T-helper 1 cell treated with Interleukin-12 subunit alpha and Interleukin-12 subunit beta and Interleukin-4 antibody, amounts not matched to agents 30 μg/mL and 1 μg/mL, for 36 hours (primary cell): Measurements from ENCODE around the gene SOX3.

Experiments
- H3K27ac Mint-ChIP-seq: one replicate; pipeline ENCODE4 v1.8.0; 2021; ENCODE audit warnings: mild to moderate bottlenecking, mixed read lengths
- H3K27me3 Mint-ChIP-seq: one replicate; pipeline ENCODE4 v1.8.0; 2021; ENCODE audit warnings: low read depth, mixed read lengths
- H3K36me3 Mint-ChIP-seq: one replicate; pipeline ENCODE4 v1.8.0; 2021; ENCODE audit warnings: low read depth, mixed read lengths
- H3K4me1 Mint-ChIP-seq: one replicate; pipeline ENCODE4 v1.8.0; 2021; ENCODE audit warnings: low read depth, mixed read lengths
- H3K4me3 Mint-ChIP-seq: one replicate; pipeline ENCODE4 v1.8.0; 2021; ENCODE audit warnings: mild to moderate bottlenecking, moderate library complexity, mixed read lengths
- H3K9me3 Mint-ChIP-seq: one replicate; pipeline ENCODE4 v1.8.0; 2021; ENCODE audit warnings: mixed read lengths

SOX3 gene

DNA sequence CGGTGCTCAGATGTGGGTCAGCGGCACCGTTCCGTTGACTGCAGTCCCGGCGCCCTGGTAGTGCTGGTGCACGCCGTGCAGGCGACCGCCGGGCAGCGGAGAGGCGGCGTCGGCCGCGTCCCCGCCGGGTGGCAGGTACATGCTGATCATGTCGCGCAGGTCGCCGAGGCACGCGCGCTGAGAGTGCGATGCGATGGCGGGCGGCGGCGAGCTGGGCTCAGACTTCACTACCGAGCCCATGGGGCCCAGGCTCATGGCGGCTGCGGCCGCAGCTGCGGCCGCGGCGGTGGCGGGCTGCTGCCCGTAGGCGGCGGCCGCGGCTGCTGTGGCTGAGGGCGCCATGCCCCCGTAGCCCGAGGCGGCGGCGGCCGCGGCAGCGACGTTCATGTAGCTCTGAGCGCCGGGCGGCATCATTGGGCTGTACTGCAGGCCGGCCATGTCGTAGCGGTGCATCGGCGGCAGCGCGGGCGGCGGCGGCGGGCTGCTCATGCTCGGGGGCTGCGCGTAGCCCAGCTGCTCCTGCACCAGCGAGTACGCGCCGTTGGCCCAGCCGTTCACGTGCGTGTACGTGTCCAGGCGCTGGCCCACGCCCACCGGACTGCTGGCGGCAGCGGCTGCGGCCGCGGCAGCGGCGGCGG is 1.0 kb downstream of the SOX3 start:
- peaks cover 69% of the 10 kb centered on the region for H3K27me3 Mint-ChIP-seq
- no peak overlapping the region for H3K4me3 Mint-ChIP-seq
- H3K4me1 Mint-ChIP-seq = no peaks in the 10 kb centered on the region
- H3K9me3 Mint-ChIP-seq = no peaks in the 10 kb centered on the region
- no peaks in the 10 kb centered on the region for H3K36me3 Mint-ChIP-seq
- no peak overlapping the region for H3K27ac Mint-ChIP-seq

DNA sequence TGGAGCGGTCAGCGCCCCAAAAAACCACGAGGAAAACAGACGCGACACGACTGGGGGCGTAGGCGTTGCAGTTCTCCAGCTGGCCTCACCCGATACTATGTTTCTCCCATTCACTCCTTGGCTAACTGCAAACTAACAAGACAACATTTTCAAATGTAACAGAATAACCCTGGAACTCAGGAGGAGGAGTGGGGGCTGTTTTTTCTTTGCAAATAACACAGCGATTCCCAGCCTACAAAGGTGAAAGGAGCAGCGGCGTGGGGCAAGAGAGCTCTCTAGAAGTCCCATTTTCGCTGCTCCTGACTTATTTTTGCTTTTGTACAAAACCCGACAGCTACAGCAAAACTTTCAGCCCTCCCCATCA is 1.6 kb downstream of the SOX3 start:
- H3K27ac Mint-ChIP-seq = peak overlapping the region; percentile 31
- H3K9me3 Mint-ChIP-seq = no peaks in the 10 kb centered on the region
- H3K27me3 Mint-ChIP-seq = peaks cover 66% of the 10 kb centered on the region
- H3K4me1 Mint-ChIP-seq = no peaks in the 10 kb centered on the region
- H3K4me3 Mint-ChIP-seq = no peak overlapping the region
- no peaks in the 10 kb centered on the region for H3K36me3 Mint-ChIP-seq

DNA sequence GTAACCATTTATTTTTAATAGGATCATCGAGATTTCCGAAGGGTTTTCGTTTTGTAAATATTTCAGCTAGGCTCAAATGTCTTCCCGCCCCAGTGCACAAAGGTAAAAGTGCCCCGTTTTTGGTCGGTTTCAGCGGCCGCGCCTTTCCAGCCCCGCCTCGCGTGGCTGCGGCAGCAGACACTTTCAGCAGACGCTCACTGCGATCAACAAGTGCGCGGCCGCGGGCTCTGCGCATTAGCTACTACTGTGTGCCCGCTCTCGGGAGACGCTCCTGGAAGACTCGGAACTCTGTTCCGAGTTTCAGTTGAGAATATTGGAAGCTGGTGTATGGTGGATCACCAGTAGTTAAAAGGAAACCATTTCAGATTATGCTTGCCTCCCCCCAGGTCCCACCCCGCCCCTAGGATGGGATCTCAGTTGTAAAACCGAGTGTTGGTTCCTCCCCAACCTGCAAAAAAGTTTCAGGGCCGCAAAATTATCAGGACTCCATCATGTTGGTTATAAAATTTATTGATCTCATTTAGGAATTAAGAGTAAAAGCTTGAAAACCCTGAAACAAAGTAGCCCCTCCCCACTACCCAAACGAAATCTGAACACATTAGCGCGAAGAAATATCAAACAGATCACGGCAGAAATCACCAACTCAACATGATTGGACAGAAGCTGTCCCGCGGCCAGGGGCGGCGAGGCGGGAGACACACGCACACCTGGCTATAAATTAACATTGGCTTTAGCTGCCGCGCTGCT is 2.2 kb downstream of the SOX3 start:
- H3K36me3 Mint-ChIP-seq = no peaks in the 10 kb centered on the region
- H3K4me1 Mint-ChIP-seq = no peaks in the 10 kb centered on the region
- H3K27ac Mint-ChIP-seq = no peak overlapping the region
- H3K27me3 Mint-ChIP-seq = peaks cover 63% of the 10 kb centered on the region
- no peak overlapping the region for H3K4me3 Mint-ChIP-seq
- H3K9me3 Mint-ChIP-seq = no peaks in the 10 kb centered on the region

DNA sequence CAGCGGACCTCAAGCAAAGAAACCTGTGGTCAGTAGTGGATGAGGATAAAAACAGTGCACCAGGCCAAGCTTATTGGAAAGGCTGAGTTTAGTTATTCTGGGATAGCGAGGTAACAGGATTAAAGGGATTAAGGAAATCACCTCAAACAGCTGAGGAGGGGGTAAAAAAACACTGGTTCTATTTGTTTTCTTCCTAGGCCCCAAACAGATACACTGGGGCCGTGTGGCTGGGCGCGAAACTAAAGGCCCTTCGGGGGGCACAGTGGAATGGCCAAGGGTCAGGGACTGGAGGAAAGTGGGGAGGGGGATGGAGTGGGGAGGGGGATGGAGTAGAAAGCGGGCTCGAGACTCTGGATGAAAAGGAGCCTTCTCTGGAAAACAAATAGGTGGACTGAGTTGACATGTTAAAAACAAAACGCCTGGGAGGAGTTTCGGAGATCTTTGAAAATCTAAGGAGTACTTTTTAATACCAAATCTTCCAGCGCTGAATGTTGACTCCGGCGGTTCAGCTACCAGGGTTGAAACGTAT is 2.9 kb downstream of the SOX3 start:
- Mint-ChIP-seq H3K27ac (no peak overlapping the region), H3K36me3 (no peaks in the 10 kb centered on the region), H3K27me3 (peaks cover 57% of the 10 kb centered on the region), H3K4me3 (no peak overlapping the region), H3K9me3 (no peaks in the 10 kb centered on the region), H3K4me1 (no peaks in the 10 kb centered on the region)

DNA sequence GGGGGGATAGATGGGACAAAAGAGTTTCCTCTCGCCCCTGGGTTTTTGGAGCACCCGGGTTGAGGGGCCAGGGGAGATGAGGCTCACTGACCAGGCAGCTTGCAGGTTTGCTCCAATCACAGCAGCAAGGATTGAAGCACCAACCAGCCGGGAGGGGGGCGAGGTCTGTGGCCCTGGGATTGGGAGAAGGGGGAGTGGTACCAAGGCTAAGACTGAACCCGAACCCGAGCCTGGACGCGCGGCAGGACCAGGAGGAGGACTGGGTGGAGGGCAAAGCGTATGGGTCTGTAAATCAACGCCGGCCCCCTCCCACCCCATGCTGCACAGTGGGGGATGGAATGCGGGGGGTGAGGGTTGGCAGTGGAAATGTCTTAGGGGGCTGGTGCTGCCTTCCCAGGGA is 3.5 kb downstream of the SOX3 start:
- H3K4me3 Mint-ChIP-seq = no peak overlapping the region
- peaks cover 50% of the 10 kb centered on the region for H3K27me3 Mint-ChIP-seq
- no peaks in the 10 kb centered on the region for H3K36me3 Mint-ChIP-seq
- H3K9me3 Mint-ChIP-seq = no peaks in the 10 kb centered on the region
- H3K4me1 Mint-ChIP-seq = no peaks in the 10 kb centered on the region
- no peak overlapping the region for H3K27ac Mint-ChIP-seq

DNA sequence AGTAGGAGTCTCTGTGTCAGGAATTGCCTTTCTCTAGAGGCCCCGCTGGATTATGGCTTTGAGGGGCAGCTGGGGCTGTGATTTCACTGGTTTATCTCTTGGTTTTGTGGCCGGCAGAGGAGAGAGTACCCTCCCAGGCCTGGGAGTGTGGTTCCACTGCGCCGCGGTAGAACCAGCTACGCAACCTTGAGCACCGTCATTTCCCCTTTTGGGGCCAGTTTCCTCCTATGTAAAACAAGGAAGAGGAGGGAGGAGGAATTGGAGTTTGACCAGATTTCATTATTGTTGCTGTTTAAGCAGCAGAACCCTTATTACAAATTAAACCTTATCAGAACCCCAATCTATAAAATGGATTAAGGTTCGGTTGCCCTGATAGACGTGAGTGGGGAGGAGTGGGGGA is 4.4 kb downstream of the SOX3 start:
- Mint-ChIP-seq H3K27ac (no peak overlapping the region), H3K9me3 (no peaks in the 10 kb centered on the region), H3K27me3 (peaks cover 43% of the 10 kb centered on the region), H3K4me3 (no peak overlapping the region), H3K4me1 (no peaks in the 10 kb centered on the region), H3K36me3 (no peaks in the 10 kb centered on the region)

DNA sequence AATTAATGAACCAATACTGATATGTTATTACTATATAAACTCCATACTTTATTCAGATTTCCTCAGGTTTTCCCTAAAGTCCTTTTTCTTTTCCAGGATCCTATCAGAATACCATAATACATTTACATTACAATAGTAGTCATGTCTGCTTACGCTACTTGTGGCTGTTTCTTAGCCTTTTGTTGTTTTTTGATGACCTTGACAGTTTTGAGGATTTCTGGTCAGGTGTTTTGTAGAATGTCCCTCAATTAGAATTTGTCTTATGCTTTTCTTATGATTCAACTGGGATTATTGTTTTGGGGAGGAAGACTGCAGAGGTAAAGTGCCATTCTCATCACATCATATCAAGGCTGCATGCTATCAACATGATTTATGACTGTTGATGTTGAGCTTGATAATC is 9.1 kb downstream of the SOX3 start:
- Mint-ChIP-seq H3K4me1 (no peaks in the 10 kb centered on the region), H3K9me3 (no peaks in the 10 kb centered on the region), H3K36me3 (no peaks in the 10 kb centered on the region), H3K27me3 (peaks cover 14% of the 10 kb centered on the region), H3K27ac (no peak overlapping the region), H3K4me3 (no peak overlapping the region)

DNA sequence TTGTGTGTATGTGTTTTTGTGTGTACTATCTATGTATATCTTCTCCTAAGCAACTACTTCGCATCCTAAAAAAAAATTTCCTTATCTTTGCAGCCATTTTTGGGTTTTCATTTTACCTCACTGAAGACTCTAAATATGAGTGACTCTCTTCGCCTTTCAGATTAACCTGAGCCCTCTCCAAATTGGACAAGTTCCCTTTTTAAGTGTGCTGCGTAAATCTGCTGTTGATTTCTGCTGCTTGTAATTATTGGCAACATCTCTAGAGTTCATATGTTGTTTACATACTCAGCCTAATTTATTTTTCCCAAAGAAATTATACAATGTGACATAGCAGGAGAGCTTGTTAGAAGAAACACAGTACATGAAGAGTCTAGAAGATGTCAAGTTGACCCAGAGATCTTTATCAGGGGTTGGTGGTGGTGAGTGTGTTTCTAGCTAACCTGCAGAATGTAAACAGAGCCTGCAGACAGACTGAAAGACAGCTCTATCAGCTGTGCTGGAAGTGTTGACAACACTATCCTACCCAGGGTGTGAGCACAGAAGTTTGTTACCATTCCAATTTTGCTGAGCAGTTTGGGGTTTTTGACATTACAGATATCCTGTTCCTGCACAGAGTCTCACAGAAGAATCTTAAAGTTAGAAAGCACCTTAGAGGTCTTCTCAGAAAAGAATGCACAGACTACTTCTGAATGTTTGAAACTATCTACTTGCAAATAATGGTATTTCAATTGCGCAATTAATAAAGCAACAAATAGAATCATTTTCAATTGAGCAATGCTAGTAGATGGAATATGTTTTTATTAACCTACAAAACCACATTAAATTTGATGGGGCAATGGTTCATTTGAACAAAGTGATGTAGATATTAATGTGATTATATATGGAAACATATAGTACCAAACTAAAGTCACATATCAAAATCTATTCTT is 12.5 kb downstream of the SOX3 start:
- Mint-ChIP-seq H3K9me3 (no peaks in the 10 kb centered on the region), H3K4me3 (no peak overlapping the region), H3K27ac (no peak overlapping the region), H3K36me3 (no peaks in the 10 kb centered on the region), H3K27me3 (no peaks in the 10 kb centered on the region), H3K4me1 (no peaks in the 10 kb centered on the region)

DNA sequence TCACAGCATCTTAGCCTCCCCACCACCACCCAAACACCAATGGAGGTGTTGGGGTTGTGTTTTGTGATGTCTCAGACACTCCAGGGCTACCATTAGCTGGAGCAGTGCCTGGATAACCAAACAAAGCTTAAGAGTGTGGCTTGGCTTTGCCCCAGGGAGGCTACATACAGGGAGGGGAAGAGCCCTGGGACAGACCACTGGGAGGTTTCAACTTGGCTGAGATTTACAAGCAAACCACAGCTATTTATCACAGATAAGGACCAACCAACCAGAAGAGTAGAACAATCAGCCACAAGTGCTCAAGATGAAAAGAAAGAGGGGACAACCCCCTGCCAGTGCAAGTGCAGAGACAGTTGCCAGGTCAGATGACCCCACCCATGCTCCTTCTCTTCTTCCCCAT is 24.1 kb downstream of the SOX3 start:
- H3K4me1 Mint-ChIP-seq = no peaks in the 10 kb centered on the region
- H3K27me3 Mint-ChIP-seq = no peaks in the 10 kb centered on the region
- no peak overlapping the region for H3K4me3 Mint-ChIP-seq
- no peaks in the 10 kb centered on the region for H3K36me3 Mint-ChIP-seq
- H3K9me3 Mint-ChIP-seq = peaks cover 6% of the 10 kb centered on the region
- H3K27ac Mint-ChIP-seq = no peak overlapping the region

DNA sequence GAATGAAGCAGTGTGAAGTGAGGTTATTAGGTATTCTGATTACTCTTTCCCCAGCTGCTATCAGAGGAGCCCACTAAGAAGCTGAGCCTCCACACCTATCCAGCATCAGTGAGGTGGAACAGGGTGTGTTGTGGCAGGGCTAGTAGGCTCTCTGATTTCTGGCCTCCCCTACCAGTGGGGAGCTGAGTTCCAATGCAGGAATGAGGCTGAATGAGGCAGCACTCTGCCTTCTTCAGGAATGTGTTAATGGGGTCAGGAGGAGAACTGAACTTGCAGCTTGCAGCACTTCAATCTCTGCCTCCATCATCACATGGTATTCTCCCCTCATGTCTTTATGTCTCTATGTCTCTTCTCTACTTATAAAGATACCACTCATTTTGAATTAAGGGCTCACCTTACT is 26.9 kb downstream of the SOX3 start:
- Mint-ChIP-seq H3K4me1 (no peaks in the 10 kb centered on the region), H3K27ac (no peak overlapping the region), H3K4me3 (no peak overlapping the region), H3K36me3 (no peaks in the 10 kb centered on the region), H3K9me3 (peaks cover 11% of the 10 kb centered on the region), H3K27me3 (no peaks in the 10 kb centered on the region)

DNA sequence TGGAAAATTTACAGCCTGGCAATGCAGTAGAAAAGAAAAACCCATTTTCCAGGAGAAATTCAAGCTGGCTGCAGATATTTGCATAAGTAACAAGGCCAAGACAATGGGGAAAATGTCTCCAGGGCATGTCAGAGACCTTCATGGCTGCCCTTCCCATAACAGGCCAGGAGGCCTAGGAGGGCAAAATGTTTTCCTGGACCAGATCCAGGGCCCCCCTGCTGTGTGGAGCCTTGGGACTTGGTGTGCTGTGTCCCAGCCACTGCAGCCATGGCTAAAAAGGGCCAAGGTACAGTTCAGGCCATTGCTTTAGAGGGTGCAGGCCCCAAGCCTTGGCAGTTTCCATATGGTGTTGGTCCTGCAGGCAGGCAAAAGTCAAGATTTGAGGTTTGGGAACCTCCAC is 29.8 kb downstream of the SOX3 start:
- Mint-ChIP-seq H3K9me3 (peaks cover 11% of the 10 kb centered on the region), H3K27me3 (no peaks in the 10 kb centered on the region), H3K36me3 (no peaks in the 10 kb centered on the region), H3K4me3 (no peak overlapping the region), H3K4me1 (no peaks in the 10 kb centered on the region), H3K27ac (no peak overlapping the region)

DNA sequence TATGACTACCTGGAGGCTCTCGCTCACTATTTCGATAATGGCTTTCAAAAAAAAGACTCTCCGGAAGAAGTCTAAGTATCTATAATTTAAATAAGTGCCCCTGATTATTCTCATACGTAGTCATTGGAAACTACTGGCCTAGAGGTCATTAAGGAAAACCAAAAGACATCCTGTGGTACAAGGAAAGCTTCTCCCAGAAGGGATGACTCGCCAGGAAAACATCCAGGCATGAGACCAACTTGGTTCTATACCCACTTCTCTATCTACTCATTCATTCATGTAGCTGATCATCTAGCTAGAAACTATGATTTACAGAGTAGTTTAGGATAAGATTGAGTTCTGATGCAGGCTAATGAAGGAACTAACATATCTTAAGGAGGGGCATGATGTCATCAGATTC is 37.7 kb downstream of the SOX3 start:
- H3K4me1 Mint-ChIP-seq = no peaks in the 10 kb centered on the region
- H3K9me3 Mint-ChIP-seq = no peaks in the 10 kb centered on the region
- H3K4me3 Mint-ChIP-seq = no peak overlapping the region
- no peak overlapping the region for H3K27ac Mint-ChIP-seq
- H3K36me3 Mint-ChIP-seq = no peaks in the 10 kb centered on the region
- no peaks in the 10 kb centered on the region for H3K27me3 Mint-ChIP-seq
